ENCODE results near the gene DNAH14. TPM values are rescaled to one million over a fixed set of nuclear protein-coding genes. Genes with fewer than 3 reads are reported as not detected.

Gene DNAH14
- total and polyA plus RNA-seq, 4 donors: 2.7 to 19.8 (median 9.6) TPM

DNA sequence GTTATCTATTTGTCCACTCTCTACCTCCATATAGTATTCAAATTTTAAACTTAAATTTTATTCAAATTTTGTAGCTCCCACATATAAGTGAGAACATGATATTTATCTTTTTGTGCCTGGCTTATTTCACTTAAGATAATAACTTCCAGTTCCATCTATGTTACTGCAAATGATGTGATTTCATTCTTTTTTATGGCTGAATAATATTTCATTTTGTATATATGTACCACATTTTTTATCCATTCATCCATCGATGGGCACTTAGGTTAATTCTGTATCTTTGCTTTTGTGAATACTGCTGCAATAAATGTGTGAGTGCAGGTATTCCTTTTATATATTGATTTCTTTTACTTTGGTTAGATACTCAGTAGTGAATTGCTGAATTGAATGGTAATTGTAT, 2.1 kb downstream of the DNAH14 start (continued):
- TF ChIP-seq, protein P1, sequence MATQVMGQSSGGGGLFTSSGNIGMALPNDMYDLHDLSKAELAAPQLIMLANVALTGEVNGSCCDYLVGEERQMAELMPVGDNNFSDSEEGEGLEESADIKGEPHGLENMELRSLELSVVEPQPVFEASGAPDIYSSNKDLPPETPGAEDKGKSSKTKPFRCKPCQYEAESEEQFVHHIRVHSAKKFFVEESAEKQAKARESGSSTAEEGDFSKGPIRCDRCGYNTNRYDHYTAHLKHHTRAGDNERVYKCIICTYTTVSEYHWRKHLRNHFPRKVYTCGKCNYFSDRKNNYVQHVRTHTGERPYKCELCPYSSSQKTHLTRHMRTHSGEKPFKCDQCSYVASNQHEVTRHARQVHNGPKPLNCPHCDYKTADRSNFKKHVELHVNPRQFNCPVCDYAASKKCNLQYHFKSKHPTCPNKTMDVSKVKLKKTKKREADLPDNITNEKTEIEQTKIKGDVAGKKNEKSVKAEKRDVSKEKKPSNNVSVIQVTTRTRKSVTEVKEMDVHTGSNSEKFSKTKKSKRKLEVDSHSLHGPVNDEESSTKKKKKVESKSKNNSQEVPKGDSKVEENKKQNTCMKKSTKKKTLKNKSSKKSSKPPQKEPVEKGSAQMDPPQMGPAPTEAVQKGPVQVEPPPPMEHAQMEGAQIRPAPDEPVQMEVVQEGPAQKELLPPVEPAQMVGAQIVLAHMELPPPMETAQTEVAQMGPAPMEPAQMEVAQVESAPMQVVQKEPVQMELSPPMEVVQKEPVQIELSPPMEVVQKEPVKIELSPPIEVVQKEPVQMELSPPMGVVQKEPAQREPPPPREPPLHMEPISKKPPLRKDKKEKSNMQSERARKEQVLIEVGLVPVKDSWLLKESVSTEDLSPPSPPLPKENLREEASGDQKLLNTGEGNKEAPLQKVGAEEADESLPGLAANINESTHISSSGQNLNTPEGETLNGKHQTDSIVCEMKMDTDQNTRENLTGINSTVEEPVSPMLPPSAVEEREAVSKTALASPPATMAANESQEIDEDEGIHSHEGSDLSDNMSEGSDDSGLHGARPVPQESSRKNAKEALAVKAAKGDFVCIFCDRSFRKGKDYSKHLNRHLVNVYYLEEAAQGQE (IDR thresholded peaks at IDR 0.05): no peak

DNA sequence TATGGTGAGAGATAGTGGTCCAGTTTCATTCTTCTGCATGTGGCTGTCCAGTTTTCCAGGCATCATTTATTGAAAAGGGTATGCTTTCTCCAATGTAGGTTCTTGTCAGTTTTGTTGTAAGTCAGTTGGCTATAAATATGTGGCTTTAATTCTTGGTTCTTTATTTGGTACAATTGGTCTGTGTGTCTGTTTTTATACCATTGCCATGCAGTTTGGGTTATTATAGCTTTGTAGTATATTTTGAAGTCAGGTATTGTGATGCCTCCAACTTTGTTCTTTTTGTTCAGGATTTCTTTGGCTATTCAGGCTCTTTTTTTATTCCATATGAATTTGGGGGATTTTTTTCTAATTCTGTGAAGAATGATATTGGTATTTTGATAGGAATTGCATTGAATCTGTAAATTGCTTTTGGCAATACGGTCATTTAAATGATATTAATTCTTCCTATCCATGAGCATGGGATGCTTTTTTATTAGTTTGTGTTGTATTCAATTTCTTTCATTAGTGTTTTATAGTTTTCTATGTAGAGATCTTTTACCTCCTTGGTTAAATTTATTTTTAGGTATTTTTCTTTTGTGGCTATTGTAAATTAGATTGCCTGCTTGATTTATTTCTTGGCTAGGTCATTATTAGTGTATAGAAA, 3.3 kb downstream of the DNAH14 start:
- Histone ChIP-seq H3K9me3 (ENCODE audit: control insufficient read depth in 4 of 4, low read length in 3 of 4) (peaks cover 1 to 21% (median 7%) of the 10 kb centered on the region in 4 donors), H3K4me3 (ENCODE audit: low read depth in 1 of 3, low read length in 3 of 3) (no peak overlapping the region), H3K27me3 (ENCODE audit: control insufficient read depth in 4 of 4, insufficient read depth in 4 of 4, low read length in 3 of 4) (no peaks in the 10 kb centered on the region), H3K9ac (ENCODE audit: low read depth in 1 of 2, low read length in 2 of 2) (no peak overlapping the region), H3K27ac (ENCODE audit: low read depth in 1 of 2, low read length in 2 of 2) (no peak overlapping the region), H3K4me1 (ENCODE audit: control insufficient read depth in 4 of 4, insufficient read depth in 4 of 4, low read length in 3 of 4) (peaks cover 0 to 7% (median 4%) of the 10 kb centered on the region in 4 donors), H3K36me3 (ENCODE audit: control insufficient read depth in 4 of 4, insufficient read depth in 3 of 4, low read depth in 1 of 4, low read length in 3 of 4) (no peaks in the 10 kb centered on the region)
- WGBS: 95% methylated on average over 1 of the region's 1 CpG
- TF ChIP-seq HNF4A (conservative IDR thresholded peaks at IDR 0.05): no peak
- DNase-seq (ENCODE audit: low spot score): no peak

GRCh38 chr1:224933584-224933983, 4.1 kb downstream of the DNAH14 start:
- Histone ChIP-seq H3K27me3 (ENCODE audit: control insufficient read depth in 4 of 4, insufficient read depth in 4 of 4, low read length in 3 of 4) (no peaks in the 10 kb centered on the region), H3K9me3 (ENCODE audit: control insufficient read depth in 4 of 4, low read length in 3 of 4) (peaks cover 1 to 21% (median 7%) of the 10 kb centered on the region in 4 donors), H3K4me1 (ENCODE audit: control insufficient read depth in 4 of 4, insufficient read depth in 4 of 4, low read length in 3 of 4) (peaks cover 0 to 5% (median 4%) of the 10 kb centered on the region in 4 donors), H3K36me3 (ENCODE audit: control insufficient read depth in 4 of 4, insufficient read depth in 3 of 4, low read depth in 1 of 4, low read length in 3 of 4) (no peaks in the 10 kb centered on the region), H3K4me3 (ENCODE audit: low read depth in 1 of 3, low read length in 3 of 3) (no peak overlapping the region), H3K27ac (ENCODE audit: low read depth in 1 of 2, low read length in 2 of 2) (no peak overlapping the region), H3K9ac (ENCODE audit: low read depth in 1 of 2, low read length in 2 of 2) (no peak overlapping the region)
- DNase-seq (ENCODE audit: low spot score): no peak
- WGBS: 98% methylated on average over 4 of the region's 4 CpGs
- TF ChIP-seq, protein P1 (IDR thresholded peaks at IDR 0.05): no peak
- no peak for TF ChIP-seq TAF1 (conservative IDR thresholded peaks at IDR 0.05)
- no peak for TF ChIP-seq EGR1 (IDR thresholded peaks at IDR 0.05; ENCODE audit: low read depth in 2 of 2)
- no peak for TF ChIP-seq RAD21 (IDR thresholded peaks at IDR 0.05)
- TF ChIP-seq MAX (IDR thresholded peaks at IDR 0.05): no peak
- TF ChIP-seq, protein P2, sequence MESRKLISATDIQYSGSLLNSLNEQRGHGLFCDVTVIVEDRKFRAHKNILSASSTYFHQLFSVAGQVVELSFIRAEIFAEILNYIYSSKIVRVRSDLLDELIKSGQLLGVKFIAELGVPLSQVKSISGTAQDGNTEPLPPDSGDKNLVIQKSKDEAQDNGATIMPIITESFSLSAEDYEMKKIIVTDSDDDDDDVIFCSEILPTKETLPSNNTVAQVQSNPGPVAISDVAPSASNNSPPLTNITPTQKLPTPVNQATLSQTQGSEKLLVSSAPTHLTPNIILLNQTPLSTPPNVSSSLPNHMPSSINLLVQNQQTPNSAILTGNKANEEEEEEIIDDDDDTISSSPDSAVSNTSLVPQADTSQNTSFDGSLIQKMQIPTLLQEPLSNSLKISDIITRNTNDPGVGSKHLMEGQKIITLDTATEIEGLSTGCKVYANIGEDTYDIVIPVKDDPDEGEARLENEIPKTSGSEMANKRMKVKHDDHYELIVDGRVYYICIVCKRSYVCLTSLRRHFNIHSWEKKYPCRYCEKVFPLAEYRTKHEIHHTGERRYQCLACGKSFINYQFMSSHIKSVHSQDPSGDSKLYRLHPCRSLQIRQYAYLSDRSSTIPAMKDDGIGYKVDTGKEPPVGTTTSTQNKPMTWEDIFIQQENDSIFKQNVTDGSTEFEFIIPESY (IDR thresholded peaks at IDR 0.05): no peak
- no peak for TF ChIP-seq JUND (IDR thresholded peaks at IDR 0.05)
- TF ChIP-seq FOXA1 (IDR thresholded peaks at IDR 0.05): no peak
- no peak for TF ChIP-seq GABPA (IDR thresholded peaks at IDR 0.05 in 1 of 2, conservative IDR thresholded peaks at IDR 0.05 in 1 of 2)
- TF ChIP-seq YY1 (IDR thresholded peaks at IDR 0.05): no peak
- no peak for TF ChIP-seq HNF4G (IDR thresholded peaks at IDR 0.05)
- TF ChIP-seq RXRA (IDR thresholded peaks at IDR 0.05): no peak
- TF ChIP-seq NR2F2 (IDR thresholded peaks at IDR 0.05): no peak
- no peak for TF ChIP-seq FOXA2 (IDR thresholded peaks at IDR 0.05)
- TF ChIP-seq, protein P3, sequence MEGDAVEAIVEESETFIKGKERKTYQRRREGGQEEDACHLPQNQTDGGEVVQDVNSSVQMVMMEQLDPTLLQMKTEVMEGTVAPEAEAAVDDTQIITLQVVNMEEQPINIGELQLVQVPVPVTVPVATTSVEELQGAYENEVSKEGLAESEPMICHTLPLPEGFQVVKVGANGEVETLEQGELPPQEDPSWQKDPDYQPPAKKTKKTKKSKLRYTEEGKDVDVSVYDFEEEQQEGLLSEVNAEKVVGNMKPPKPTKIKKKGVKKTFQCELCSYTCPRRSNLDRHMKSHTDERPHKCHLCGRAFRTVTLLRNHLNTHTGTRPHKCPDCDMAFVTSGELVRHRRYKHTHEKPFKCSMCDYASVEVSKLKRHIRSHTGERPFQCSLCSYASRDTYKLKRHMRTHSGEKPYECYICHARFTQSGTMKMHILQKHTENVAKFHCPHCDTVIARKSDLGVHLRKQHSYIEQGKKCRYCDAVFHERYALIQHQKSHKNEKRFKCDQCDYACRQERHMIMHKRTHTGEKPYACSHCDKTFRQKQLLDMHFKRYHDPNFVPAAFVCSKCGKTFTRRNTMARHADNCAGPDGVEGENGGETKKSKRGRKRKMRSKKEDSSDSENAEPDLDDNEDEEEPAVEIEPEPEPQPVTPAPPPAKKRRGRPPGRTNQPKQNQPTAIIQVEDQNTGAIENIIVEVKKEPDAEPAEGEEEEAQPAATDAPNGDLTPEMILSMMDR (IDR thresholded peaks at IDR 0.05; ENCODE audit: low read depth, low read length, missing input control): no peak
- no peak for TF ChIP-seq SP1 (IDR thresholded peaks at IDR 0.05)
- TF ChIP-seq HNF4A (conservative IDR thresholded peaks at IDR 0.05): no peak
